H4 (cell line): ENCODE results near the gene MPV17. TPM values are rescaled to one million over a fixed set of nuclear protein-coding genes. Genes with fewer than 3 reads are reported as not detected.
"Not testable (repeated sequence)": the region's sequence is repeated elsewhere in the genome, so short reads cannot be mapped to it uniquely, and the experiment has no call there.

Experiments used
- DNase-seq: peaks from one replicate; pipeline ENCODE4 v3.0.0-alpha.2; 2015; ENCODE audit warnings: low spot score
- total RNA-seq: library from RNA; depleted of rRNA; stranded (reverse); fragments of >200 nt; shearing (Covaris generic); gene quantifications from 2 replicates; pipeline ENCODE4 v1.2.3, GENCODE V29; 2014; rRNA removed

MPV17 gene, protein sequence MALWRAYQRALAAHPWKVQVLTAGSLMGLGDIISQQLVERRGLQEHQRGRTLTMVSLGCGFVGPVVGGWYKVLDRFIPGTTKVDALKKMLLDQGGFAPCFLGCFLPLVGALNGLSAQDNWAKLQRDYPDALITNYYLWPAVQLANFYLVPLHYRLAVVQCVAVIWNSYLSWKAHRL
- 52.9 and 61.7 TPM in 2 replicates for total RNA-seq

DNA sequence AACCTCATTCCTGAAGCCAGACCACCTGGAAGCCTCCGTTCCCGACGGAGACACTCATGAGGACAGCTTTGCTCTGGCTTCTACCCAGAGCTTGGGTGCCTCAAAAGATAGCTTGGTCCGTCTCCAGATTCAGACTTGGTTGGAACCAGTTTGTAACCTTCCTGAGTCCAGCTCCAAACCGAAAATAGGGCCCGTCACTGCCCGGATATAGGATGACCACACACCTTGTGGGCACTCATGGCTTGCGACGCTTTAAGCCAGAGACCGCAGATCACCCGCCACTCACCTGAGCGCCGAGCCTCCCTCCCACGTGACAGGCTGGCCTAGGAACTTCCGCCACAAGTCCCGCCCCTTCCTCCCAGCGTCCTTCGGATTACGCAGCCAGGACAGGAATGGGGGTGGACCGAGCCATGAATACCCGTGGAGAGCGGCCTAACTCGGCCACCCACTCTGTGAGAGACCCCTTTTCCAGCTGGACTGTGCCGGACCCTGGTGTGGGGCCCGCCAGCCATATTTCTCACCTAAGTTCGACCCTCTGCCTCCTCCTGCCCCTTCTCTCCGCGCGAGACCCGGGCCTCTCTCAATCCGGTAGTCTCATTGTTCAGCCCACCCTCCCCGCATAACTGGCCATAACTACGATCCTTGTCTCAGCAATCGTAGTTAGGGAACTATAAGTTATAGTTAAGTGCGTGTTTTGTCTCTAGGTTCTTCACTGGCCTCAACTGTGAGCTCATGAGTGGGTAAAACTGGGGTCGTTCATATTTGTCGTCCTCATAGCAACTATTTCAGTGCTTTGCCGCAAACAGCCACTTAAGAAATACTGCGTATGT is at the start of gene MPV17:
TSS of gene MPV17 (minus strand) at position 332 of the 830 bp plus-strand sequence. CDS start 580 bp downstream, outside the sequence.
- DNase-seq = peak; percentile 90

DNA sequence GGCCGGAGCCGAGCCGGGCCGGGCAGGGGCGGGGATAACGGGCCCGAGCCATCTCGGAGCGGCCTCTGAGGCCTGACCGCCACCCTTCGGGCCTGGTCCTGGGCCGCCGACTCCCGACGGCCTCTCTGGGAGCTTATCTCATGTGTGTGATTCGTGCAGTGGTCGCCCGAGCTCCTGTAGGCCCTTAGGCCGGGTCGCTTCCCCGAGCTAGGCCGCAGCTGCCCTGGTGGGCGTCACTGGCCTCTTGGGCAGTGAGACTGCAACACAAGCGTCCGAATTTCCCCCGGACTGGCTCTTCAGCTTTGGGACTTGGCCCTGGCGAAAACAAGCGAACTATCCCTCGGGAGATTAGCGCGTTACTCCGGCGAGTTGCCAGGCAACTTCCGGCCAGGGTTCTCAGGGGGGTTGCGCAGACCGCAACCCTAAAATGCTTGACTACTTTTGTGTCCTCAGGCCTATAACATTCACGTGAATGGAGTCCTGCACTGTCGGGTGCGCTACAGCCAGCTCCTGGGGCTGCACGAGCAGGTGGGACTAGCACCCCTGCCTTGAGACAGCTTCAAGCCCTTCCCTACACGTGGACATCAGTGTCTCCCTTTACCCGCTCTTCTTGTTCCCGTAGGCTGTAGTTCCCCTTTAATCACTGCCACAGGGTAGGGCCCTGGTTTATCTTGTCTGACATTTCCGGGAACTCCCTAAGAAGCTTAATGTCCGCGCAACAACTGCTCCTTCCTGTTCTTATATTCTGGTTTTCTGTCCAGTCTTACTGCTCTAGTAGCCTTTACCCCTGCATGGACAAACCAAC is 48.1 kb upstream of the MPV17 start:
- no peak for DNase-seq

DNA sequence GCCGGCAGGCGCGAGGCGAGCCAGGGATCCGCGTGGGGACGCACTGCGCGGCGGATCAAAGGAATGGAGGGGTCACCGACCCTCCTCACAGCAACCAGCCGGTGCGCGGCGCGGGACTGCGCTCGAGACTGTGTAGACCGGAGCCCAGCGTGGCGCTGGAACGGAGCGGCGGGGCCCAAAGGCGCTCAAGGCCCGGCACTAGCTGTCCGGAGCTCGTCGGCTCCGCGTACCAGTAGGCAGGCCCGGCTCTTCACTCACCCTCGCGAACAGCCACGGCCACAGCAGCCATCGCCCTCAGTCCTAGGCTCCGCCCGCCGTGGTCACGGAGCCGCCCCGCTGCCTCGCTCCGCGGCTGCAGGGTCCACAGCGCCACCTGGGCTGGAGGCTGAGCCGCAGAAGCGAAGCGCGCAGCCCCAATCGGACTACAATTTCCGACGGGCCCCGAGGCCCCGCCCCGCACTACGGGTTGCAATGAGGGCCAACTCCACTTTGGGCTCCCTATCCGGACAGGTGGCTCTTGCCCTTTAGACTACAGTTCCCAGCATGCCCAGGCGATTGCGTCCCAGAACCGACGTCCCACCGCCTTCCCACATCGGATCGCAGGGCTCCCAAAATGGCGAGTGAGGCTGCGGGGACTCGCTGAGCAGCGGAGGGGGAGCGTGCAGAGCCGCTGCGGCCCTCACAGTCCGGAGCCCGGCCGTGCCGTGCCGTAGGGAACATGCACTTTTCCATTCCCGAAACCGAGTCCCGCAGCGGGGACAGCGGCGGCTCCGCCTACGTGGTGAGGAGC is 47.3 kb upstream of the MPV17 start, which contains the start of the genes EIF2B4 and SNX17:
TSS of gene EIF2B4 (minus strand) at position 313 of the 790 bp plus-strand sequence. CDS start at position 289, 24 bp downstream.
TSS of gene SNX17 (plus strand) at position 591 of the 790 bp plus-strand sequence. CDS start at position 719, 128 bp downstream.
- DNase-seq = peak; percentile 95

DNA sequence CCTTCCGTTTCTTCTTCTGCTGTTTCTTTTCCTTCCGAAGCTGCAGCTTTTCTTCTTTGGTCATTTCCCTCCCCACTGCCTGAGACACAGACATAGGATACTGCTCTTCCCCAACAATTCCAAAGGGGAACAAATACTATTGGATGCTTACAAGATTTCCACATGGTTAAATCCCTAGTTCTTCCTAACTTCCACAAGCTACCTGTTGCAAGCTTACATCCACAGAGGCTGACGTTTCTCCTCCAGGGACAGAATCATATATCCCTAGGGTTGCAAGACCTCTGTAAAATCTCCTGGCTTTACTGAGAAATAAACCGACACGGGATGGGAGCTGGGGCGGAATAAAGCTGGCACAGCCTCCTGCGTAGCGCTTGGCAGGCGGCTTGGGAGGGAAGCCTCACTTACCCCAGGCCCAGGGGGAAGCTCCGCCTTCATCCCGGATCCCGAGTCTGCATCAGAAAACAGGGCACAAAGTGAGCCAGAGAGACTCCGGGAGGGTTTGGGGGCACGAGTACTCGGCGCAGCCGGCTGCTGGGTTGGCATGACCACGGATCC is 46.7 kb upstream of the MPV17 start:
- DNase-seq = no peak

DNA sequence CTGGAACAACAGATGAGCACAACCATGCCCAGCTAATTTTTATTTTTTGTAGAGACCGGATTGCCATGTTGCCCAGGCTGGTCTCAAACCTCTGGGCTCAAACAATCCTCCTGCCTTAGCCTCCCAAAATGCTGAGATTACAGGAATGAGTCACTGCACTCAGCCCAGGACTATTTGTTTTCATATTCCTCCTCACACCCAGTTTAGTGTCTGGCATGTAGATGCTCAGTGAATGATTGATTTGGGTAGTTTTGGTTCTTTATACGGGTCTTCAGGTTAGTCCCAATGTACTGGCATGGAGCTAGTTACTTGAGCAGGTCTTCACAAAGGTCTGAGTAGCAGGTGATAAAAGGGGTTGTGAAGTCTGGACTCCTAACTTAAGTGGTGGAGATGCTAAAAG is 41.0 kb upstream of the MPV17 start:
- DNase-seq = no peak

DNA sequence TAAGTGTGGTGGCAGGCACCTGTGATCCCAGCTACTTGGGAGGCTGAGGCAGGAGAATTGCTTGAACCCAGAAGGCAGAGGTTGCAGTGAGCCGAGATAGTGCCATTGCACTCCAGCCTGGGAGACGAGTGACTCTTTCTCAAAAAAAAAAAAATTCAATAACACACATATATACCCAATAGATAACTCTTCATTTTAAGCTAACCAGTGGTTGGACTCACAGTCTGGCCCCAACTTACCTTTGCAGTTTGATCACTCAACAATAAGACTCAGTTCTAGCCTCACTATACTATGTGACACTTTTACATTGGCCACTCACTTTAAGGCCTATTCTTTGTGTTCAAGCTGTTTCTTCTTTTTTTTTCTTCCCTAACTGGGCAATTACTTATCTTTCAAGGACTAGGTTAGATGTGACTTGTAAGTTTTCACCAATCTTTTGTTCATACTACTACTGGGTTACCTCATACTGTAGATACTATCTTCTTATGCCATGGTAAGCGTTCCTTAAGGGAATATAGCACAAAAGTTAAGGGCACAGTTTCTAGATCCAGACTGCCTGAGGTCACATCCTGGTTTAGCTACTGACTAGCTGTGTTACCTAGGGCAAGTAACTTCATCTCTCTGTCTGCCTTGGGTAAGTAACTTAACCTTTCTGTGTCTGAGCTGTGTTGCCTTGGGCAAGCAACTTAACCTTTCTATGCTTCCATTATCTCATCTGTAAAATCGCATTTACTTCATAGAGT is 40.0 kb upstream of the MPV17 start:
- no peak for DNase-seq

DNA sequence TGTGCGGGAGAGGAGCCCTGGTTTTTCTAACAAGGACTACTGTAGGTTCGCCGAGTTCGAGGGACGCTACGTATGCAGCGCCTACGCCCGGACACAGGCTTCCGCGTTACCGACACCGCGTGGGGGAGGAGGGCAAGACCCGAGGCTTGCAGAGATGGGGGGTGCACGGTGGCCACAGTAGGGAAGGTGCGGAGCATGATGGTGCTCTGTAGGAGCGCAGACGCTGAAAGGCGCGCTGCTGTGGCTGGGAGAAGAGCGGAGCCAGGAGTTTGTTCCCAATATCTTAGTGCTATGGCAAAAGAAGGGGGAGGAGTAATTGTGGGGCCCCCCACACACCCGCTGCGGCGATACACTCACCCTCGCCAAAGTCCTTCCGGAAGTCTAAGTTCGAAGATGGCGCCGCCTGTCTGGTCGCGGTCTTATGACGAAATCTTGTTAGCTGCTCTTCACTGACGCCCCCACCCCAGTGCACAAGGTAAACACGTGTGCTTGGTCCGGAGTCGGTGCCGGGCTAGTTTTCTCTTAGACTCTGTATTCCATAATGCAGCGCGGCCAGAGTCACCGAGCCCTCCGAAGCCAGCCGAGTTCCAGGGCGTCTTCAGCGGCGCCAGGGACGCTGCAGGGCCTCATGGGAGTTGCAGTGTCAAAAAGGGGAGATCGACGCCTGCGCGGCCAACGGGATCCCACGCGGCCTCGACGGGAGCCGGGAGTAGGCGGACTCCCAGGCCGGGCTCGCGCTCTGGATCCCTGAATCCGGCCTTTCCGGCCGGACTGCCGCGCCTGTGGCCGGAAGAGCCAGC is 33.7 kb upstream of the MPV17 start, which contains the start of gene GTF3C2:
TSS of gene GTF3C2 (minus strand) at position 383 of the 800 bp plus-strand sequence. CDS start 13,210 bp downstream, outside the sequence.
- DNase-seq = peak; percentile 91

DNA sequence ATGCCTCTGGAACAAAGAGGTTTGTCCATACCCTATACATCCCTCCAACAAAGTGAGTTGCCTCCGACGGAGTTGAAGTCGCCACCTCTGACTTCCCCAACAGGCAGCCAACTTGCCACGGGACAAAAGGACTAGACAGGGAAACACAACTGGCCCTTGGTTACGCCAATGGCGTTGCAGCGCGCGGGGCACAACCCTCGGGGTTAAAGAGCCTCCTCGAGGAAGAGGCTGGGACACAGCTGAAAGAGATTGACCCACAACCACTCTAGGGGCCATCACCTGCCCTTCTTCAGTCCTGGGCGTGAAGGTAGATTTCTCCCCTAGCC is 33.1 kb upstream of the MPV17 start:
- DNase-seq = no peak

DNA sequence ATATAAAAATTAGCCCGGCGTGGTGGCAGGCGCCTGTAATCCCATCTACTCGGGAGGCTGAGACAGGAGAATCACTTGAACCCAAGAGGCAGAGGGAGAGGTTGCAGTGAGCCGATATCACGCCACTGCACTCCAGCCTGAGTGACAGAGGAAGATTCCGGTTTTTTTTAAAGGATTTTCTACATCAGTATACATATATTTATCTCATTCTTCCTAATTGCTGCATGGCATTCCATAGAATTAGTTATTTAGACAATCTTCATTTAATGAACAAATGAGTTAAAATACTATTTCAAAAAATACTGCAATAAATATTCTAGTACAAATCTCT is 31.7 kb upstream of the MPV17 start:
- DNase-seq = no peak

DNA sequence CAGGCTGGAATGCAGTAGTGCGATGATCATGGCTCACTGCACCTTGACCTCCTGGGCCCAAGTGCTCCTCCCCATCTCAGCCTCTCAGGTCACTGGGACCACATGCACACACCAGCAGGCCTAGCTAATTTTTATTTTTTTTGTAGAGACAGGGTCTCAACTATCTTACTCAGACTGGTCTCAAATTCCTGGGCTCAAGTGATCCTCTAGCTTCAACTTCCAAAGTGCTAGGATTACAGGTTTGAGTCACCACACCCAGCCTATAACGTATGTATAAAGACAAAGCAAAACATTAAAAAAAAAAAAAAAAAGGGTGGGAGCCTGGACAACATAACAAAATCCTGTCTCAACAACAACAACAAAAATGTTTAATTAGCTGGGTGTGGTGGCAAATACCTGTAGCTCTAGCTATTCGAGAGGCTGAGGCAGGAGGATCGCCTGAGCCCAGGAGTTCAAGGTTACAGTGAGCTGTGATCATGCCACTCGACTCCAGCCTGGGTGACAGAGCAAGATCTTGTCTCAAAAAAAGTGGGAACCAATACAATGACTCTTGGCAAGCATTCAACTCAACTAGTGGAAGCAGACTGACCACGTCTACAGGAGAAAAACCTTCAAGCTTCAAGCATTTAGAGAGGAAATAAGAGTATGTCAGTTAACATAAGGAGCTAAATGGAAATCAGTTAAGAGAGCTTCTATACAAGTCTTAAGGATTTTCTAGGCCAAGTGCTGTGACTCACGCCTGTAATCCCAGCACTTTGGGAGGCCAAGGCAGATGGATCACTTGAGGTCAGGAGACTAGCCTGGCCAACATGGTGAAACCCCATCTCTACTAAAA is 31.1 kb upstream of the MPV17 start:
- DNase-seq = no peak

DNA sequence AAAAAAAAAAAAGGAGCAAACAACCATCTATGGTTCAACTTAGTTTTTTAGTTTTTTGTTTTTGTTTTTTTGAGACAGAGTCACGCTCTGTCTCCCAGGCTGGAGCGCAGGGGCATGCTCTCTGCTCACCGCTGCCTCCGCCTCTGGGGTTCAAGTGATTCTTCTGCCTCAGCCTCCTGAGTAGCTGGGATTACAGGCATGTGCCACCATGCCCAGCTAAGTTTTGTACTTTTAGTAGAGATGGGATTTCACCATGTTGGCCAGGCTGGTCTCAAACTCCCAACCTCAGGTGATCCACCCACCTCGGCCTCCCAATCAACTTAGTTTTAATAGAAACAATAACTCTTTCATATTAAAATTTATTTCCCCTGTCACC is 30.5 kb upstream of the MPV17 start:
- DNase-seq = not testable (repeated sequence)

DNA sequence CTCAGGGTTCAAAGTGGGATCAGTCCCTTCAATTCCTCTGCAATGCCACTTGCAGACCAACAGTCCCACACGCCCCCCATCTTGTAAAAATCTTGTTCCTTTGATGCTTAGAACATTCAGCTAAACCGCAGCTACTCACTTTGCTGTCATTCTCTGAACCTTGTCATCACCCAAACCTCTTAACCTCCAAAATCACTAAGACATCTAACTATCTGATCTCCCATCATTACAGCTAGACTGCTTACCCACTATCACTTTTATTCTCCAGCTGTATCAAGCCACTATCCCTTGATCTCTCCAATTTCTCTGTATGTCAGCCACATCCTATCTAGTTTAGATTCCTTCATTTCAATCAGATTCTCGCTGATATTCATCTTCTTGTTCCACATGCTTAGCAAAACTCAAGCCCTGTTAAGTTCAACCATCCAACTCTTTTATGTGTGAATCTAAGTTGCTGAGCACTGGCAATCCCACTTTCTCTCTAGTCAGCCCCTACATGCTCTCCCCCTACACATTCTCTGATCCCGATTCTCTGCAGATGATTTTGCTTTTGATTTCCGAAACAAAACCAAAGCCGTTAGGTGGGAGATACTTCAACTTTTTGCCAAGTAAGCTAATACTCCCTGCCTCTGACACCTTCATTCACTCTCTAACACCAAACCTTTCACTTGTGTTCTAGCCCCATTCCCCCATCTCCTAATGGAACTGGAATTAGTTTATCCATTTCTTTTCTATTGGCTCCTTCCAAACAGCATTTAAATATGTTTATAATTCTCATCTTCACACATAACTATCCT is 29.1 kb upstream of the MPV17 start:
- DNase-seq = no peak

DNA sequence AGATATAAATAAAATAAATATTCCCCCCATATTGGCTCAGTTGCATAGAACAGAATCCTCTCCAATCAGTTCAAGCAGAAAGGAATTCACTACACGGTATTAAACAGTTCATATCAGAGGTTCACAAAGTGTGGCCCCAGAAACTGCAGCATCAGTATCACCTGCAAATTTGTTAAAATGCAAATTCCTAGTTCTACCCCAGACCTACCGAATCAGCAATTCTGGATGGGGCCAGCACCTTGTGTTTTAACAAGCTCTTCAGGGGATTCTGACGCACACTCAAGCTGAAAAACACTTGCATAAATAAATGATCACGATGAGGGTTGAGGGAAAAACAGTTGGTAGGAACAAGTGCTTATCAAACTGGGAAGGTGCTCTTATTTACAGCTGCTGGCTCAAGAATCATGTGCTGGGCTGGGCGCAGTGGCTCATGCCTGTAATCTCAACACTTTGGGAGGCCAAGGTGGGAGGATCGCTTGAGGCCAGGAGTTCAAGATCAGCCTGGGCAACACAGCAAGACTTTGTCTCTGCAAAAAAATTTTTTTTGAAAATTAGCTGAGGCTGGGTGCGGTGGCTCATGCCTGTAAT is 27.3 kb upstream of the MPV17 start:
- no peak for DNase-seq

DNA sequence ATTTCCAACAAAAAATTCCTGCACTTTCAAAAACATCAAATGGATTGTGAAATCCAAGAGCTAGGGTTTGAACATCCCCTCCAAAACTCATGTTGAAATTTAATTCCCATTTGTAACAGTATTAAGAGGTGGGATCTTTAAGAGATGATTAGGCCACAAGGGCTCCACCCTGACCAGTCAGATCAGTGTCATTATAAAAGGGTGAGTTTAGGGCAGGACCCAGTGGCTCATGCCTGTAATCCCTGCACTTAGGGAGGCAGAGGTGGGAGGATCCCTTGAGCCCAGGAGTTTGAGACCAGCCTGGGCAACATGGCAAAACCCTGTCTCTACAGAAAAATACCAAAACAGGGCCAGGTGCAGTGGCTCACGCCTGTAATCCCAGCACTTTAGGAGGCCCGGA is 24.7 kb upstream of the MPV17 start:
- DNase-seq = no peak

DNA sequence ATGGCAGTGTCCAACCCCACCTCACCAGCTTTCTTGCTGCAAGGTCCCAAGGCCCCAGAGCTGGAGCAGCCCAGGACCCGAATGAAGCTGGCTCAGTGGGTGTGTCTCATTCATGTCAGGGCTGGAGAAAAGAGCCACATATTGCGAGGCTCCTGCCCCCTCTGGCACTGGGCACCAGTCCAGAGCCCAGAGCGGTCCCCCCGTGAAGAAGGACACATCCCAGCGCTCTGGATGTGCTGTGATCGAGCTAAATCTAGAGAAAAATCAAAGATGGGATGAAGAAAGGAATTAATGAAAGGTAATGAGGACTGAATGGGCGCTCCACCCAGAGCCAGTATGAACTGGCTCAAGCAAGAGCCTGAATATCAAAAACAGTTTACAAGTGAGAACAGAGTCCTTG is 13.3 kb upstream of the MPV17 start:
- DNase-seq = no peak

DNA sequence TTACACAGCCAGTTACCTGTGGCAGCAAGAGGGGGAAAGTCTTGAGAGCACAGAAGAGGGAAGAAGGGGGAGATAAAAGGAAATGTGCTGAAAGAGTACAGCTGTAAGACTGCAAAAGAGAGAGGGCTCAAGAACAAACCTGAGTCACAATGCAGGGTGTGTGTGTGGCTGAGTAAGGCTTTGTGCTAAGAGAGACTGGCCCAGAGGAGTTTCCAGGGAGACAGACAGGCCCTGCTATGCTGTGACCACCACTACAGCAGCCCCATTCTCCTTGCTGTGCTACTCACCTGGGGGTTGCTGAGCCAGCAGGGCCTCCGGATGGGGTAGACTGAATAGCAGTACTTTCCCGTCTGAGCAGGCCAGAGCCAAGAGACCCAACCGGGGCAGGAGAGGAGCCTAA is 12.4 kb upstream of the MPV17 start:
- DNase-seq = no peak

DNA sequence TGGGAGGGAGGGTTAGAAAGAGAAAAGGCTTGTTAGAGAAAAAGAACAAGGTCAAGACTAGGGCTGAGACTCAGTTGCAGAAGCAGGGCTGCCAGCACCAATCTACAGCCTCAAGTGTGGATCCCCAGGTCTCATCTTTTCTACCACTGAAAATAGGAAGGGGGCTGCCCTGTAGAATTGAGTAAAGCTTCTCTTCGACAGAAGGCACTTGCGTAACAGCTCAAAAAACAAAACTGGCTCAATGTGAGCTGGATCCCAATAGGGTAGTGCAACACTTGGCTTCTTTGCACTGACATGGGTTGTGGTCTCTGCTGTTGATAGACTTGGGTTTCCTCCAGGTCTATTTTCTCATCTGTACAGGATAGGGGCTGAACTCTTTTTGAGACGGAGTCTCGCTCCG is 1.8 kb upstream of the MPV17 start:
- no peak for DNase-seq
